ENCODE results near the gene NRP1.

Gene NRP1

GRCh38 chr10:33129141-33129995, 205.1 kb downstream of the NRP1 start:
- 0 out of 2 replicates have a peak, but pooled peaks cover 2% of the 10 kb centered on the region for H3K27me3 ChIP-seq (replicated peaks; ENCODE audit: control insufficient read depth, insufficient read depth, low read length)
- no peak for DNase-seq (ENCODE audit: extremely low read depth, insufficient read length)
- no peaks in the 10 kb centered on the region for H3K36me3 ChIP-seq (ENCODE audit: control insufficient read depth, insufficient read depth, low read length)
- TF ChIP-seq, protein P1, sequence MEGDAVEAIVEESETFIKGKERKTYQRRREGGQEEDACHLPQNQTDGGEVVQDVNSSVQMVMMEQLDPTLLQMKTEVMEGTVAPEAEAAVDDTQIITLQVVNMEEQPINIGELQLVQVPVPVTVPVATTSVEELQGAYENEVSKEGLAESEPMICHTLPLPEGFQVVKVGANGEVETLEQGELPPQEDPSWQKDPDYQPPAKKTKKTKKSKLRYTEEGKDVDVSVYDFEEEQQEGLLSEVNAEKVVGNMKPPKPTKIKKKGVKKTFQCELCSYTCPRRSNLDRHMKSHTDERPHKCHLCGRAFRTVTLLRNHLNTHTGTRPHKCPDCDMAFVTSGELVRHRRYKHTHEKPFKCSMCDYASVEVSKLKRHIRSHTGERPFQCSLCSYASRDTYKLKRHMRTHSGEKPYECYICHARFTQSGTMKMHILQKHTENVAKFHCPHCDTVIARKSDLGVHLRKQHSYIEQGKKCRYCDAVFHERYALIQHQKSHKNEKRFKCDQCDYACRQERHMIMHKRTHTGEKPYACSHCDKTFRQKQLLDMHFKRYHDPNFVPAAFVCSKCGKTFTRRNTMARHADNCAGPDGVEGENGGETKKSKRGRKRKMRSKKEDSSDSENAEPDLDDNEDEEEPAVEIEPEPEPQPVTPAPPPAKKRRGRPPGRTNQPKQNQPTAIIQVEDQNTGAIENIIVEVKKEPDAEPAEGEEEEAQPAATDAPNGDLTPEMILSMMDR (IDR thresholded peaks at IDR 0.05; ENCODE audit: insufficient read depth, low read length, poor library complexity, severe bottlenecking): no peak
- no peak overlapping the region for H3K4me3 ChIP-seq (replicated peaks; ENCODE audit: low read depth, low read length)

DNA sequence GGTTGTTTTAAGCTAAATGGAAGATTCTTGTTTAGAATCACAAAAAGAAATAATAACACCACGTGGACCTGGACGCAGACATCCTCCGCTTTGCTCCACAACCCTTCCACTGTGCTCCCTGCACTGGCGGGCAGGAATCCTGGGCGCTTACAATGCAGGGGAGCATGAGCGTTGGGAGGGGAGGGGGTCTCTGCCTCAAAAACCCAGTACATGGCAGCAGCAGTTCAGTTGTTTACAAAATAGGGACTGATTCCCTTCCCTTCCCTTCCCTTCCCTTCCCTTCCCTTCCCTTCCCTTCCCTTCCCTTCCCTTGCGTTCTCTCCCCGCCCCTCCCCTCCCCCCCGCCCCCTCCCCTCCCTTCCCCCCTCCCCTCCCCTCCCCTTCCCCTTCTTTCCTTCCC, 206.8 kb downstream of the NRP1 start:
- Histone ChIP-seq H3K4me3 (replicated peaks; ENCODE audit: low read depth, low read length) (no peak overlapping the region), H3K27me3 (replicated peaks; ENCODE audit: control insufficient read depth, insufficient read depth, low read length) (0 out of 2 replicates have a peak, but pooled peaks cover 2% of the 10 kb centered on the region), H3K36me3 (ENCODE audit: control insufficient read depth, insufficient read depth, low read length) (no peaks in the 10 kb centered on the region)
- DNase-seq (ENCODE audit: extremely low read depth, insufficient read length): no peak
- TF ChIP-seq, protein P1 (IDR thresholded peaks at IDR 0.05; ENCODE audit: insufficient read depth, low read length, poor library complexity, severe bottlenecking): no peak

Data from GM06990 (cell line).